Measurements from ENCODE around the gene IL16.

GRCh38 chr15:81254916-81255290 is 58.2 kb downstream of the IL16 start:
- TF ChIP-seq FOXP2 (optimal IDR thresholded peaks at IDR 0.05; ENCODE audit: borderline replicate concordance, extremely low read depth, extremely low read length, insufficient read depth) (no peak), TAF1 (IDR thresholded peaks at IDR 0.05; ENCODE audit: borderline replicate concordance, insufficient read depth, low read length) (no peak), POLR2AphosphoS5 (IDR thresholded peaks at IDR 0.05; ENCODE audit: low read depth, low read length) (no peak), SIN3A (IDR thresholded peaks at IDR 0.05; ENCODE audit: borderline replicate concordance, insufficient read depth, low read length) (no peak), REST (IDR thresholded peaks at IDR 0.05; ENCODE audit: insufficient read depth in 1 of 2, low read depth in 2 of 2, low read length in 2 of 2) (no peak)
